OCI-LY7 (cell line): ENCODE results near the gene DLX2. TPM values are rescaled to one million over a fixed set of nuclear protein-coding genes. Genes with fewer than 3 reads are reported as not detected.

Experiments used
- BruUV-seq: library from RNA; stranded (reverse); fragments of 400-500 nt; replicated peaks from 2 replicates; lab custom pipeline; 2021; lab: Mats Ljungman, UMichigan
- CTCF ChIA-PET: fragments of 300-600 bp; sonication (Branson Sonifier 250); formaldehyde crosslinking; loops from one replicate; lab custom pipeline; 2022; ENCODE audit warnings: antibody characterized with exemption; ENCODE audit not compliant: unreplicated experiment; lab: Charles Lee
- POLR2A ChIA-PET: fragments of 300-600 bp; sonication (Branson Sonifier 250); formaldehyde crosslinking; loops from one replicate; lab custom pipeline; 2022; ENCODE audit warnings: antibody characterized with exemption; lab: Charles Lee
- DNase-seq: peaks from one replicate; pipeline ENCODE4 v3.0.0-alpha.2; 2015; ENCODE audit warnings: low spot score
- H2AFZ ChIP-seq: fragments of 200-600 bp; sonication (generic), shearing (Covaris generic); 2 replicates; pipeline ENCODE4 v1.6.1; 2014; ENCODE audit warnings: mild to moderate bottlenecking, antibody characterized with exemption, low read length, moderate library complexity
- H3K27ac ChIP-seq: fragments of 200-600 bp; sonication (generic); 2 replicates; pipeline ENCODE4 v1.5.1; 2014; ENCODE audit warnings: mixed run types, low read depth, mild to moderate bottlenecking, moderate library complexity, low read length, inconsistent platforms; ENCODE audit not compliant: poor library complexity, severe bottlenecking
- H3K36me3 ChIP-seq: fragments of 200-600 bp; sonication (generic); 2 replicates; pipeline ENCODE4 v1.6.1; 2014; ENCODE audit warnings: mild to moderate bottlenecking, antibody characterized with exemption, low read length, moderate library complexity, mixed read lengths; ENCODE audit not compliant: insufficient read depth
- H3K4me1 ChIP-seq: fragments of 200-600 bp; sonication (generic); 2 replicates; pipeline ENCODE4 v1.5.1; 2014; ENCODE audit warnings: mild to moderate bottlenecking, low read length; ENCODE audit not compliant: insufficient read depth, poor library complexity, severe bottlenecking
- H3K4me2 ChIP-seq: fragments of 200-600 bp; sonication (generic); 2 replicates; pipeline ENCODE4 v1.6.1; 2014; ENCODE audit warnings: mild to moderate bottlenecking, low read length
- H3K4me3 ChIP-seq: fragments of 200-600 bp; sonication (generic); 2 replicates; pipeline ENCODE4 v1.5.1; 2014; ENCODE audit warnings: mild to moderate bottlenecking, low read depth, low read length; ENCODE audit not compliant: poor library complexity, severe bottlenecking
- H3K79me2 ChIP-seq: fragments of 200-600 bp; sonication (generic); 2 replicates; pipeline ENCODE4 v1.6.1; 2016; ENCODE audit warnings: low read depth, mild to moderate bottlenecking, low read length, moderate library complexity, mixed read lengths; ENCODE audit not compliant: insufficient read depth
- H3K9me2 ChIP-seq: fragments of 200-600 bp; sonication (generic); 2 replicates; pipeline ENCODE4 v1.6.1; 2016; ENCODE audit warnings: mild to moderate bottlenecking, low read length, mixed read lengths; ENCODE audit not compliant: insufficient read depth
- H3K9me3 ChIP-seq: fragments of 200-600 bp; sonication (generic); 2 replicates; pipeline ENCODE4 v1.6.1; 2014; ENCODE audit warnings: mild to moderate bottlenecking, mixed run types, low read length, mixed read lengths
- H4K20me1 ChIP-seq: fragments of 200-600 bp; sonication (generic); 2 replicates; pipeline ENCODE4 v1.6.1; 2014; ENCODE audit warnings: mild to moderate bottlenecking, antibody characterized with exemption, low read length, moderate library complexity, mixed read lengths; ENCODE audit not compliant: insufficient read depth
- CTCF ChIP-seq: fragments of 200-600 bp; sonication (generic); conservative IDR thresholded peaks from 2 replicates; pipeline ENCODE4 v1.5.1; 2014; ENCODE audit warnings: mild to moderate bottlenecking, antibody characterized with exemption, low read length, moderate library complexity, mixed read lengths
- EZH2phosphoT487 ChIP-seq: fragments of 200-600 bp; sonication (generic); IDR thresholded peaks from 2 replicates; pipeline ENCODE4 v1.6.1; 2018; ENCODE audit warnings: low read depth, borderline replicate concordance, mild to moderate bottlenecking, mixed run types, antibody characterized with exemption, low read length, moderate library complexity, mixed read lengths
- intact Hi-C: fragments of 100-400 bp; cut with micrococcal nuclease; formaldehyde crosslinking; loops from one replicate; pipeline ENCODE4 v1.10.0; 2022; ENCODE audit not compliant: unreplicated experiment
- total RNA-seq, 2 experiments: library from RNA; depleted of rRNA in 1 of 2; stranded (reverse); fragments of >200 nt in 1 of 2; shearing (Covaris generic) in 1 of 2; gene quantifications; 2 replicates each; pipeline ENCODE4 v1.2.3, GENCODE V29; 2014 to 2022

The DLX2 gene
- total RNA-seq, 2 experiments from 2014 or later = 0.22 TPM; not detected in 1

DNA sequence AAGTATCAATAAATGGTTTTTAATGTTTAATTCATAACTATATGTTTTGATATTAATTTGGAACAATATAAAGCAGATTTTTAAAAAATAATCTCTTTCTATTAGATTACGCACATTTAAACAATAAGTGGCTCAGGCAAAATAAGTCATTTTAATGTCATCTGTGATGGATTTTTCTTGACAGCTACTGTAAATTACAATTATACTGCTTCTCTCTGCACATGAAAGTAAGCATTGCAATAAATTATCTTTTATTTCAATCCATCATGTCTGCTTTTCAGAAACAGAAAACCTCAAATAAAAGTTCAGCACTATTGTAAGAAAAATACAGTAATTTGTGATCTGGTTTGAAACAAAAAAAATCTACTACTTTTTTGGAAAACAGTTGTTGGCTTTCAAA lies 28.4 kb downstream of the DLX2 start:
- Histone ChIP-seq H4K20me1 (no peaks in the 10 kb centered on the region), H3K4me1 (no peaks in the 10 kb centered on the region), H3K27ac (no peak overlapping the region), H3K4me3 (no peak overlapping the region), H3K9me2 (no peaks in the 10 kb centered on the region), H3K79me2 (no peaks in the 10 kb centered on the region), H3K4me2 (no peak overlapping the region), H3K9me3 (no peaks in the 10 kb centered on the region), H3K36me3 (no peaks in the 10 kb centered on the region), H2AFZ (no peak overlapping the region)
- intact Hi-C loops = no loop called here
- no TSS peak for BruUV-seq
- no peak for DNase-seq
- no peak for TF ChIP-seq EZH2phosphoT487
- TF ChIP-seq CTCF = no peak
- ChIA-PET CTCF (no interaction called here), POLR2A (interaction anchor here (1.0 kb wide), 1 partner anchor 21 kb away, joined by 4 read pairs; no protein-coding TSS in a partner anchor)

GRCh38 chr2:172073518-172073917 lies 29.2 kb downstream of the DLX2 start:
- Histone ChIP-seq H3K4me2 (no peak overlapping the region), H3K9me3 (no peaks in the 10 kb centered on the region), H3K9me2 (no peaks in the 10 kb centered on the region), H3K4me1 (no peaks in the 10 kb centered on the region), H3K36me3 (no peaks in the 10 kb centered on the region), H3K79me2 (no peaks in the 10 kb centered on the region), H4K20me1 (no peaks in the 10 kb centered on the region), H2AFZ (no peak overlapping the region), H3K4me3 (no peak overlapping the region), H3K27ac (no peak overlapping the region)
- ChIA-PET CTCF (no interaction called here), POLR2A (interaction anchor here (0.6 to 1.0 kb wide), 2 partner anchors 20 to 1148 kb away, joined by 4 to 6 read pairs; no protein-coding TSS in a partner anchor)
- no peak for TF ChIP-seq CTCF
- no peak for TF ChIP-seq EZH2phosphoT487
- no peak for DNase-seq
- intact Hi-C loops = no loop called here
- BruUV-seq = no TSS peak

DNA sequence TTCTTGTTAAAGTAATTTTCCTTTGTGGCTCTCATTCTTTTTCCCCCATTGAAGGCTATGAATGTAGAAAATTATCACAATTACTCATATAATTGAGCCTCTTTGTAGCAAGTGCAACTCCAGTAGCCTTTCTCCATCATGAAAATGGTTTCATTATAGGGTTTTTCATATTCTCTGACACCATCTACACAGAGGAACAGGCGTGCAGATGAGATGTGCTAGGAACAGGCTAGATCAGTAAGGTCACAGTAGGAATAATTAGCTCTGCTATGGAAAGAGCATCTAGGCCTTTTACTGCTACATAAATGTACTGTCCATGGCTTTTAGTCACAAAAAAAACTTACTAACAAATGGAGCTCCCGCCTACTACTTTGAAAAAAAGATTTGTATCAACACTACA lies 30.0 kb downstream of the DLX2 start:
- intact Hi-C loops = no loop called here
- H3K36me3 ChIP-seq = no peaks in the 10 kb centered on the region
- H3K79me2 ChIP-seq = no peaks in the 10 kb centered on the region
- H3K9me3 ChIP-seq = no peaks in the 10 kb centered on the region
- H4K20me1 ChIP-seq = no peaks in the 10 kb centered on the region
- H3K4me1 ChIP-seq = no peaks in the 10 kb centered on the region
- no peak overlapping the region for H2AFZ ChIP-seq
- no peak overlapping the region for H3K4me2 ChIP-seq
- TF ChIP-seq CTCF = no peak
- no peak for TF ChIP-seq EZH2phosphoT487
- ChIA-PET POLR2A (interaction anchor here (0.6 to 1.3 kb wide), 2 partner anchors 10 to 1147 kb away, joined by 5 to 6 read pairs; no protein-coding TSS in a partner anchor), CTCF (no interaction called here)
- H3K9me2 ChIP-seq = no peaks in the 10 kb centered on the region
- no peak overlapping the region for H3K27ac ChIP-seq
- no peak for DNase-seq
- no peak overlapping the region for H3K4me3 ChIP-seq
- BruUV-seq = no TSS peak
